Epithelial cell of proximal tubule (primary cell): ENCODE results near the gene SGTB. TPM values are rescaled to one million over a fixed set of nuclear protein-coding genes. Genes with fewer than 3 reads are reported as not detected.

Experiments used
- DNase-seq: peaks from one replicate; pipeline ENCODE4 v3.0.0-alpha.2; 2011; ENCODE audit warnings: low read depth
- H3K4me3 ChIP-seq: 2 replicates; pipeline ENCODE4 v1.5.1; 2011; ENCODE audit warnings: low read depth, mild to moderate bottlenecking, low read length
- CTCF ChIP-seq: conservative IDR thresholded peaks from 2 replicates; pipeline ENCODE4 v1.5.1; 2012; ENCODE audit warnings: low read depth, mild to moderate bottlenecking, low read length
- total RNA-seq: library from RNA; depleted of rRNA; stranded (reverse); fragments of >200 nt; gene quantifications from 2 replicates; pipeline ENCODE4 v1.2.3, GENCODE V29; 2015

The SGTB gene
- total RNA-seq, 1 donor from 2014 or later: 5.1 TPM

GRCh38 chr5:65721050-65721719 is 724 bp downstream of the SGTB start:
- peak overlapping the region; percentile 67 for H3K4me3 ChIP-seq
- TF ChIP-seq CTCF: no peak
- DNase-seq: no peak

GRCh38 chr5:65718576-65719310 is 3.2 kb downstream of the SGTB start:
- TF ChIP-seq CTCF: no peak
- DNase-seq: no peak
- H3K4me3 ChIP-seq: no peak overlapping the region

- TF ChIP-seq CTCF: no peak
- H3K4me3 ChIP-seq: no peak overlapping the region
- no peak for DNase-seq
Observed at GRCh38 chr5:65708145-65708544, 13.8 kb downstream of the SGTB start.

GRCh38 chr5:65707663-65708062 is 14.2 kb downstream of the SGTB start:
- DNase-seq: no peak
- TF ChIP-seq CTCF: no peak
- no peak overlapping the region for H3K4me3 ChIP-seq

GRCh38 chr5:65704621-65705239 is 17.2 kb downstream of the SGTB start:
- H3K4me3 ChIP-seq: no peak overlapping the region
- no peak for DNase-seq
- TF ChIP-seq CTCF: no peak

- no peak for TF ChIP-seq CTCF
- DNase-seq: no peak
- no peak overlapping the region for H3K4me3 ChIP-seq
Observed at GRCh38 chr5:65702036-65702435, 19.9 kb downstream of the SGTB start.
